ENCODE measurements around the gene TIMM13.
"Not testable (repeated sequence)": the region's sequence is repeated elsewhere in the genome, so short reads cannot be mapped to it uniquely, and the experiment has no call there.

TIMM13 gene

GRCh38 chr19:2425622-2426581 is 1.5 kb downstream of the TIMM13 start:
- H3K27ac ChIP-seq (ENCODE audit: low read length) = no peak overlapping the region

GRCh38 chr19:2424686-2425621 is 2.4 kb downstream of the TIMM13 start:
- peaks cover 17% of the 10 kb centered on the region for H3K4me1 ChIP-seq (ENCODE audit: control insufficient read depth, low read depth, low read length)
- peak overlapping the region; percentile 98 for H3K4me3 ChIP-seq (ENCODE audit: low read length)
- H3K27ac ChIP-seq (ENCODE audit: low read length) = no peak overlapping the region
- H3K27me3 ChIP-seq (ENCODE audit: control insufficient read depth, insufficient read depth, low read length) = no peaks in the 10 kb centered on the region
- peaks cover 4% of the 10 kb centered on the region for H3K36me3 ChIP-seq (ENCODE audit: control insufficient read depth, low read depth, low read length)
- H3K9ac ChIP-seq (ENCODE audit: low read length) = no peak overlapping the region
- no peaks in the 10 kb centered on the region for H3K9me3 ChIP-seq (ENCODE audit: control insufficient read depth, low read depth, low read length)

More at GRCh38 chr19:2425622-2426581, 1.5 kb downstream of the TIMM13 start:
- Histone ChIP-seq H3K4me3 (ENCODE audit: low read length) (peak overlapping the region; percentile 98), H3K9me3 (ENCODE audit: control insufficient read depth, low read depth, low read length) (no peaks in the 10 kb centered on the region), H3K27me3 (ENCODE audit: control insufficient read depth, insufficient read depth, low read length) (no peaks in the 10 kb centered on the region), H3K36me3 (ENCODE audit: control insufficient read depth, low read depth, low read length) (peaks cover 9% of the 10 kb centered on the region), H3K9ac (ENCODE audit: low read length) (peak overlapping the region; percentile 99), H3K4me1 (ENCODE audit: control insufficient read depth, low read depth, low read length) (peaks cover 17% of the 10 kb centered on the region)

GRCh38 chr19:2423915-2424685 is 3.3 kb downstream of the TIMM13 start:
- no peaks in the 10 kb centered on the region for H3K9me3 ChIP-seq (ENCODE audit: control insufficient read depth, low read depth, low read length)
- peaks cover 17% of the 10 kb centered on the region for H3K4me1 ChIP-seq (ENCODE audit: control insufficient read depth, low read depth, low read length)
- H3K9ac ChIP-seq (ENCODE audit: low read length) = no peak overlapping the region
- no peak overlapping the region for H3K27ac ChIP-seq (ENCODE audit: low read length)
- H3K4me3 ChIP-seq (ENCODE audit: low read length) = no peak overlapping the region
- H3K27me3 ChIP-seq (ENCODE audit: control insufficient read depth, insufficient read depth, low read length) = no peaks in the 10 kb centered on the region
- no peaks in the 10 kb centered on the region for H3K36me3 ChIP-seq (ENCODE audit: control insufficient read depth, low read depth, low read length)

- Histone ChIP-seq H3K4me3 (ENCODE audit: low read length) (no peak overlapping the region), H3K9ac (ENCODE audit: low read length) (no peak overlapping the region), H3K4me1 (ENCODE audit: control insufficient read depth, low read depth, low read length) (peaks cover 10% of the 10 kb centered on the region), H3K27me3 (ENCODE audit: control insufficient read depth, insufficient read depth, low read length) (no peaks in the 10 kb centered on the region), H3K27ac (ENCODE audit: low read length) (no peak overlapping the region), H3K36me3 (ENCODE audit: control insufficient read depth, low read depth, low read length) (no peaks in the 10 kb centered on the region), H3K9me3 (ENCODE audit: control insufficient read depth, low read depth, low read length) (no peaks in the 10 kb centered on the region)
Observed at GRCh38 chr19:2423071-2423914, 4.1 kb downstream of the TIMM13 start.

GRCh38 chr19:2421581-2422306 is 5.6 kb downstream of the TIMM13 start:
- Histone ChIP-seq H3K4me3 (ENCODE audit: low read length) (no peak overlapping the region), H3K4me1 (ENCODE audit: control insufficient read depth, low read depth, low read length) (peaks cover 5% of the 10 kb centered on the region), H3K9me3 (ENCODE audit: control insufficient read depth, low read depth, low read length) (no peaks in the 10 kb centered on the region), H3K9ac (ENCODE audit: low read length) (no peak overlapping the region), H3K27ac (ENCODE audit: low read length) (no peak overlapping the region), H3K36me3 (ENCODE audit: control insufficient read depth, low read depth, low read length) (no peaks in the 10 kb centered on the region), H3K27me3 (ENCODE audit: control insufficient read depth, insufficient read depth, low read length) (no peaks in the 10 kb centered on the region)

- H3K27me3 ChIP-seq (ENCODE audit: control insufficient read depth, insufficient read depth, low read length) = no peaks in the 10 kb centered on the region
- H3K4me3 ChIP-seq (ENCODE audit: low read length) = no peak overlapping the region
- no peaks in the 10 kb centered on the region for H3K4me1 ChIP-seq (ENCODE audit: control insufficient read depth, low read depth, low read length)
- H3K36me3 ChIP-seq (ENCODE audit: control insufficient read depth, low read depth, low read length) = no peaks in the 10 kb centered on the region
- H3K9ac ChIP-seq (ENCODE audit: low read length) = no peak overlapping the region
- H3K9me3 ChIP-seq (ENCODE audit: control insufficient read depth, low read depth, low read length) = no peaks in the 10 kb centered on the region
- H3K27ac ChIP-seq (ENCODE audit: low read length) = no peak overlapping the region
Observed at GRCh38 chr19:2420490-2420889, 6.9 kb downstream of the TIMM13 start.

- H3K4me3 ChIP-seq (ENCODE audit: low read length) = no peak overlapping the region
- no peak overlapping the region for H3K9ac ChIP-seq (ENCODE audit: low read length)
- H3K27me3 ChIP-seq (ENCODE audit: control insufficient read depth, insufficient read depth, low read length) = no peaks in the 10 kb centered on the region
- no peaks in the 10 kb centered on the region for H3K4me1 ChIP-seq (ENCODE audit: control insufficient read depth, low read depth, low read length)
- no peaks in the 10 kb centered on the region for H3K9me3 ChIP-seq (ENCODE audit: control insufficient read depth, low read depth, low read length)
- H3K36me3 ChIP-seq (ENCODE audit: control insufficient read depth, low read depth, low read length) = no peaks in the 10 kb centered on the region
- no peak overlapping the region for H3K27ac ChIP-seq (ENCODE audit: low read length)
Observed at GRCh38 chr19:2419754-2420153, 7.6 kb downstream of the TIMM13 start.

- H3K27ac ChIP-seq (ENCODE audit: low read length) = no peak overlapping the region
- H3K36me3 ChIP-seq (ENCODE audit: control insufficient read depth, low read depth, low read length) = no peaks in the 10 kb centered on the region
- H3K4me1 ChIP-seq (ENCODE audit: control insufficient read depth, low read depth, low read length) = no peaks in the 10 kb centered on the region
Observed at GRCh38 chr19:2417881-2418406, 9.4 kb downstream of the TIMM13 start.

GRCh38 chr19:2417436-2417835 is 9.9 kb downstream of the TIMM13 start:
- not testable (repeated sequence) for H3K4me3 ChIP-seq (ENCODE audit: low read length); H3K27ac ChIP-seq (ENCODE audit: low read length); H3K36me3 ChIP-seq (ENCODE audit: control insufficient read depth, low read depth, low read length); H3K9ac ChIP-seq (ENCODE audit: low read length); H3K27me3 ChIP-seq (ENCODE audit: control insufficient read depth, insufficient read depth, low read length); H3K9me3 ChIP-seq (ENCODE audit: control insufficient read depth, low read depth, low read length); H3K4me1 ChIP-seq (ENCODE audit: control insufficient read depth, low read depth, low read length)

More at GRCh38 chr19:2417881-2418406, 9.4 kb downstream of the TIMM13 start:
- Histone ChIP-seq H3K9me3 (ENCODE audit: control insufficient read depth, low read depth, low read length) (no peaks in the 10 kb centered on the region), H3K27me3 (ENCODE audit: control insufficient read depth, insufficient read depth, low read length) (no peaks in the 10 kb centered on the region), H3K9ac (ENCODE audit: low read length) (no peak overlapping the region), H3K4me3 (ENCODE audit: low read length) (no peak overlapping the region)

Data from iPS-18a (cell line).